PFSK-1 (cell line): ENCODE results near the gene INCA1.

ENCODE experiments used
- FOXP2 ChIP-seq: optimal IDR thresholded peaks from 2 replicates; pipeline ENCODE3; 2011; ENCODE audit warnings: borderline replicate concordance, control low read depth, inconsistent platforms; ENCODE audit not compliant: insufficient read depth; ENCODE audit errors: extremely low read length, extremely low read depth
- POLR2AphosphoS5 ChIP-seq: IDR thresholded peaks from 2 replicates; pipeline ENCODE4 v1.6.1; 2012; ENCODE audit warnings: low read depth, mild to moderate bottlenecking, control low read depth, low read length, moderate library complexity
- SIN3A ChIP-seq: IDR thresholded peaks from 2 replicates; pipeline ENCODE4 v1.6.1; 2012; ENCODE audit warnings: mild to moderate bottlenecking, low read length, moderate library complexity, borderline replicate concordance; ENCODE audit not compliant: insufficient read depth
- TAF1 ChIP-seq: IDR thresholded peaks from 2 replicates; pipeline ENCODE4 v1.6.1; 2012; ENCODE audit warnings: low read length, control low read depth, borderline replicate concordance; ENCODE audit not compliant: insufficient read depth
- TF ChIP-seq, protein P1 (sequence below), 2 experiments: IDR thresholded peaks; 2 replicates each; pipeline versions ENCODE4 v1.6.1 to v1.8.0; 2011 to 2012; ENCODE audit warnings: low read depth in 2 of 2, low read length in 2 of 2, control low read depth in 1 of 2, inconsistent platforms in 1 of 2, mild to moderate bottlenecking in 1 of 2, moderate library complexity in 1 of 2; ENCODE audit not compliant: insufficient read depth in 1 of 2

INCA1 gene

DNA sequence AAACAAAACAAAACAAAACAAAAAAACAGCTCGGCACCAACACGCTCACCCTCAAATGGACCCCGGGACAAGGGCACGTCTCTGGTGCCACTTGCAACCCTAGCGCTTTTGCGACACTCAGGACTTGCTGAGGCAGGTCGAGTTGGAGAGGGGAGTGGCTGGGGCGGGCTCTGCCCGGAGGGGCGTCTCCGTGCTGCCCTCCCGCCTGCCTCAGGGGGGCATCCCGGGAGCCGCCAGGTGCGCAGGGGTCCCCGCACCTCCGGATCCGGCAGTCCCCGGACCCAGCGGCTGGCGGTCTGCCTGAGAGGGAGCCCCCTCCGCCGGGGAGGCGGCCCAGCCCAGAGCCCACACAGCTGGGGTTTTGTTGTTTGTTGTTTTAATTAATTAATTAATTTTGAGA is 38.0 kb upstream of the INCA1 start, which contains the start of gene SLC52A1:
TSS of gene SLC52A1 (minus strand) at position 112 of the 400 bp plus-strand sequence. CDS start 820 bp downstream, outside the sequence.
- TF ChIP-seq SIN3A = no peak
- no peak for TF ChIP-seq POLR2AphosphoS5
- TF ChIP-seq, protein P1, sequence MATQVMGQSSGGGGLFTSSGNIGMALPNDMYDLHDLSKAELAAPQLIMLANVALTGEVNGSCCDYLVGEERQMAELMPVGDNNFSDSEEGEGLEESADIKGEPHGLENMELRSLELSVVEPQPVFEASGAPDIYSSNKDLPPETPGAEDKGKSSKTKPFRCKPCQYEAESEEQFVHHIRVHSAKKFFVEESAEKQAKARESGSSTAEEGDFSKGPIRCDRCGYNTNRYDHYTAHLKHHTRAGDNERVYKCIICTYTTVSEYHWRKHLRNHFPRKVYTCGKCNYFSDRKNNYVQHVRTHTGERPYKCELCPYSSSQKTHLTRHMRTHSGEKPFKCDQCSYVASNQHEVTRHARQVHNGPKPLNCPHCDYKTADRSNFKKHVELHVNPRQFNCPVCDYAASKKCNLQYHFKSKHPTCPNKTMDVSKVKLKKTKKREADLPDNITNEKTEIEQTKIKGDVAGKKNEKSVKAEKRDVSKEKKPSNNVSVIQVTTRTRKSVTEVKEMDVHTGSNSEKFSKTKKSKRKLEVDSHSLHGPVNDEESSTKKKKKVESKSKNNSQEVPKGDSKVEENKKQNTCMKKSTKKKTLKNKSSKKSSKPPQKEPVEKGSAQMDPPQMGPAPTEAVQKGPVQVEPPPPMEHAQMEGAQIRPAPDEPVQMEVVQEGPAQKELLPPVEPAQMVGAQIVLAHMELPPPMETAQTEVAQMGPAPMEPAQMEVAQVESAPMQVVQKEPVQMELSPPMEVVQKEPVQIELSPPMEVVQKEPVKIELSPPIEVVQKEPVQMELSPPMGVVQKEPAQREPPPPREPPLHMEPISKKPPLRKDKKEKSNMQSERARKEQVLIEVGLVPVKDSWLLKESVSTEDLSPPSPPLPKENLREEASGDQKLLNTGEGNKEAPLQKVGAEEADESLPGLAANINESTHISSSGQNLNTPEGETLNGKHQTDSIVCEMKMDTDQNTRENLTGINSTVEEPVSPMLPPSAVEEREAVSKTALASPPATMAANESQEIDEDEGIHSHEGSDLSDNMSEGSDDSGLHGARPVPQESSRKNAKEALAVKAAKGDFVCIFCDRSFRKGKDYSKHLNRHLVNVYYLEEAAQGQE (IDR thresholded peaks at IDR 0.05; ENCODE audit: insufficient read depth in 1 of 2, low read depth in 2 of 2, low read length in 2 of 2) = no peak
- TF ChIP-seq FOXP2 = no peak
- TF ChIP-seq TAF1 = no peak

DNA sequence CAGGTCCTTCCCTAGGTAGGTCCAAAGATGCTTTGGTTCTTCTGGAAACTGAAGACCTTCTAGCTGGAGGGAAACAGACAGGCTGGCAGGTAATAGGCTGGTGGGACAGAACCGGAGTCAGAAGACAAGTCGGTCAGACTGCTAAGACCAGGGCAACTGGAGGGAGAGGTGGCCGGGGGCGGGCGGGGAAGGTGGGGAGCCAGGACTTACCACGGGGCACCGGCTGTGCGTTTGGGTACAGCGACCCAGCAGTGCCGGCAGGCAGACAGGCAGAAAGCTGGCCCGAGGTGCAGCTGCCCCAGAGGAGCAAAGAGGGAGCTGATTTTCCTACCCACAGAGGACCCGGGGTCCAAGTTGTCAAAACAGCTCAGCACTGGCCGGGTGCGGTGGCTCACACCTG is 37.3 kb upstream of the INCA1 start:
- TF ChIP-seq, protein P1 (IDR thresholded peaks at IDR 0.05; ENCODE audit: insufficient read depth in 1 of 2, low read depth in 2 of 2, low read length in 2 of 2) = no peak
- TF ChIP-seq TAF1 = no peak
- TF ChIP-seq FOXP2 = no peak
- no peak for TF ChIP-seq POLR2AphosphoS5
- no peak for TF ChIP-seq SIN3A

DNA sequence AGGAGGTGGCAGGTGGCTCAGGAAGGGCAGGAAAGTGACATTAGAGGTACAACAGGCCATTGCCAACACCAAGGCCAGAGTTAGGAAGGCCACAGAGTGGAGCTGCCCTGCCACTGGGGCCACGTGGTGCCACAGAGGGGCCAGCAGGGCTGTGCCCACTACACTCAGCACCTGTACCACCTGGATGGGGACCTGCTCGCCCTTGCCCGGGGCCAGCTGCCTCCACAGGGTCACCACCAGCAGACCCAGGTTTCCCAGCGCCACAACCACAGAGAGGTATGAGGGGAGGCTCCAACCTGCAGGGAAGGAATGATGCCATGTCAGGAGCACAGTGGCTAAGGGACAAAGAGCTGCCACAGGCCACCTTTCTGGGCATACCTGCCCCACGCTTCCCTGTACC is 36.7 kb upstream of the INCA1 start:
- TF ChIP-seq TAF1 (no peak), SIN3A (no peak), POLR2AphosphoS5 (no peak), FOXP2 (no peak)
- TF ChIP-seq, protein P1 (IDR thresholded peaks at IDR 0.05; ENCODE audit: insufficient read depth in 1 of 2, low read depth in 2 of 2, low read length in 2 of 2) = no peak

DNA sequence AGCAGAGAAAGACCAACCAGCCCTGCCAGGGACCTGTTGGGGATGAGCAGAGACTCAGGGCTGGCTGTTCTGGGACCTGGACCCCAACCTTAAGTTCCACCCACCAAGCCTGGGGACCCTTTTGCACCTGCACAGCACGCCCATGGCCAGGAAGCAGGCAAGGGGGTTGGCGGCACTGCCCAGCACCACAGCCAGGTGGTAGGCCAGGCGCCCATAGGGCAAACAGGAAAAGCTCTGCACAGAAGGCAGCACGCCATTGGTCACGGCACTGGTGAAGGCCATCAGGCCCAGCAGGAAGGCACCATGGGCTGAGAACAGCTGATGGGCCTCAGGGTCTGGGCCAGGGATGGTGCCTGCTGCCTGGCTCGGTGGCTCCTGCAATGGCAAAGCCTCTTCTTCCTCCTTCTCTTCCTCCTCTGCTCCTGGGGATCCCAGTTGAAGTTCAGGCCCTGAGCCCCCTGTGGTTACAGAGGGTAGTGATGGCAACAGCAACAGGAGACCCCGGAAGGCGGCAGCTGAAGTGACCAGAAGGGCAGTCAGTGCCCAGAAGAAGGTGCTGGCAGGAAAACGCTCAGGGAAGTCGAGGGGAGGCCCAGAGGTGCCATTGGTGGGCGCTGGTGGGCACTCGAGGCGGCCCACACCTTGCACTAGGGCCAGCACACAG is 36.2 kb upstream of the INCA1 start:
- TF ChIP-seq FOXP2 (no peak), TAF1 (no peak), POLR2AphosphoS5 (no peak), SIN3A (no peak)
- TF ChIP-seq, protein P1 (IDR thresholded peaks at IDR 0.05; ENCODE audit: insufficient read depth in 1 of 2, low read depth in 2 of 2, low read length in 2 of 2) = no peak
